Breast epithelium (tissue), 3 donors: ENCODE data around the gene ZNF281.
"Not testable (repeated sequence)": the region's sequence is repeated elsewhere in the genome, so short reads cannot be mapped to it uniquely, and the experiment has no call there.

Experiments
- CTCF ChIP-seq, 3 donors: fragments of 450-650 bp; IDR thresholded peaks; one replicate each; pipeline ENCODE4 v1.5.1; 2016 to 2017; ENCODE audit warnings: antibody characterized with exemption in 3 of 3, mild to moderate bottlenecking in 3 of 3, moderate library complexity in 3 of 3
- POLR2A ChIP-seq: fragments of 450-650 bp; IDR thresholded peaks from one replicate; pipeline ENCODE4 v1.6.1; 2016; ENCODE audit warnings: antibody characterized with exemption, mild to moderate bottlenecking, moderate library complexity

GRCh38 chr1:200357925-200358324, 51.9 kb downstream of the ZNF281 start:
- TF ChIP-seq CTCF (IDR thresholded peaks at IDR 0.05); POLR2A: not testable (repeated sequence)
